ENCODE data around the gene CALCA. TPM values are rescaled to one million over a fixed set of nuclear protein-coding genes. Genes with fewer than 3 reads are reported as not detected.

The CALCA gene
- total and polyA plus RNA-seq, 8 donors: not detected

- intact Hi-C loops (cut with DNase I; ENCODE audit: low total_unique reads): no loop called here
- peaks cover 0 to 7% (median 0%) of the 10 kb centered on the region in 4 donors for H3K9me3 ChIP-seq
- H3K4me3 ChIP-seq: no peak overlapping the region
- no peaks in the 10 kb centered on the region for H3K36me3 ChIP-seq
- no peak overlapping the region for H3K27ac ChIP-seq
- no peak for DNase-seq
- no peaks in the 10 kb centered on the region for H3K4me1 ChIP-seq
- H3K27me3 ChIP-seq: no peaks in the 10 kb centered on the region
- TF ChIP-seq EP300 (IDR thresholded peaks at IDR 0.05) (no peak), POLR2AphosphoS5 (IDR thresholded peaks at IDR 0.05) (no peak), POLR2A (IDR thresholded peaks at IDR 0.05) (no peak), CTCF (IDR thresholded peaks at IDR 0.05) (no peak)
- 51 to 75% (median 61%) methylated on average over 3 of the region's 3 CpGs for WGBS, 5 donors
These were observed 29.4 kb downstream of the CALCA start for GRCh38 chr11:14942745-14943144.

DNA sequence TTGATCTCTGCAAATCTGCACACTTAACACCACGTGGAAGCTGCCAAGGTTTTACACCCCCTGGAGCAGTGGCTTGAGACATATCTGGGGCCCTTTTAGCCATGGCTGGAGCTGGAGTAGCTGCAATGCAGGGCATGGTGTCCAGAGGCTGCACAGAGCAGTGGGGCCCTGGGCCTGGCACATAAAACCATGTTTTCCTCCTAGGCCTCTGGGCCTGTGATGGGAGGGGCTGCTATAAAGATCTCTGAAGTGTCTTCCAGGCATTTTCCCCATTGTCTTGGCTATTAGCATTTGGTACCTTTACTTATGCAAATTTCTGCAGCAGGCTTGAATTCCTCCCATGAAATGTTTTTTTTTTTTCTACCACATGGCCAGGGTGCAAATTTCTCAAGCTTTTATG lies 33.2 kb downstream of the CALCA start:
- no peaks in the 10 kb centered on the region for H3K27me3 ChIP-seq
- DNase-seq: no peak
- H3K27ac ChIP-seq: no peak overlapping the region
- peaks cover 0 to 7% (median 0%) of the 10 kb centered on the region in 4 donors for H3K9me3 ChIP-seq
- TF ChIP-seq CTCF (IDR thresholded peaks at IDR 0.05): no peak
- no peak for TF ChIP-seq POLR2A (IDR thresholded peaks at IDR 0.05)
- no peak for TF ChIP-seq POLR2AphosphoS5 (IDR thresholded peaks at IDR 0.05)
- no peak for TF ChIP-seq EP300 (IDR thresholded peaks at IDR 0.05)
- WGBS, 5 donors: 31 to 60% (median 33%) methylated on average over 1 of the region's 1 CpG
- no peaks in the 10 kb centered on the region for H3K4me1 ChIP-seq
- intact Hi-C loops (cut with DNase I; ENCODE audit: low total_unique reads): no loop called here
- no peaks in the 10 kb centered on the region for H3K36me3 ChIP-seq
- H3K4me3 ChIP-seq: no peak overlapping the region

DNA sequence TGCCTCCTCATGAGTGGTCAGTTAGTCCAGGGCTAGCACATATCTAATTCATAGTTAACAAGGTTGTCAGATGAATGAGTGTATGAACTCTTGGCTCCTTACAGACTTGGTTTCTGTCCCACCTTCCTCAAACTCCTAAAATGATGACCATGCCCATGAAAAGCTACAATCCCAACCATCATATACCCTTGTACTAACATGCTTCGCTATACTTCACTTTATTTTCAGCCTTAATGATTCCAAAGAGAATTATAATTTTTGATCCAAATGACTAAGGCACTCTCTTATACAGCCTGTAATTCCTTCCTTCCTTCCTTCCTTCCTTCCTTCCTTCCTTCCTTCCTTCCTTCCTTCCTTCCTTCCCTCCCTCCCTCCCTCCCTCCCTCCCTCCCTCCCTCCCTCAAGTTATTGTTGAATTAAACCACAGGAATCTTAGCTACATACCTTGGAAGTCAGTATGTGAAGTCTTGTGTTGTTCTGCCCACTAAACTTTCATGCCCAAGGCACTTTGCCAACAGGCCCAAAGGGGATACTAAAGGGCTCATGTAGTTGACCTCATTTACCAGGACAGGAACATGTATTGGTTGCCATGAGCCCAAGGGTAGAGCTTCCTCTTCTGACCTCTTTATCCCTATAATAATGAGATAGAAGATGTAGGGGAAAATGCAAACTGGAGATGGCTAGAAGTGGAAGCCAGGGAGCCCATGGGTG lies 37.4 kb downstream of the CALCA start:
- TF ChIP-seq POLR2A (IDR thresholded peaks at IDR 0.05) (no peak), POLR2AphosphoS5 (IDR thresholded peaks at IDR 0.05) (no peak)
- Histone ChIP-seq H3K9me3 (peaks cover 0 to 7% (median 0%) of the 10 kb centered on the region in 4 donors), H3K4me3 (no peak overlapping the region), H3K4me1 (no peaks in the 10 kb centered on the region), H3K36me3 (no peaks in the 10 kb centered on the region), H3K27ac (no peak overlapping the region), H3K27me3 (no peaks in the 10 kb centered on the region)
- WGBS, 5 donors: 43 to 94% (median 89%) methylated on average over 1 of the region's 1 CpG
- intact Hi-C loops (cut with DNase I; ENCODE audit: low total_unique reads): no loop called here
- no peak for DNase-seq

GRCh38 chr11:14932447-14932846 lies 39.7 kb downstream of the CALCA start:
- H3K36me3 ChIP-seq: no peaks in the 10 kb centered on the region
- intact Hi-C loops (cut with DNase I; ENCODE audit: low total_unique reads): no loop called here
- no peaks in the 10 kb centered on the region for H3K27me3 ChIP-seq
- no peak for DNase-seq
- H3K4me3 ChIP-seq: no peak overlapping the region
- peaks cover 0 to 13% (median 8%) of the 10 kb centered on the region in 4 donors for H3K9me3 ChIP-seq
- no peak for TF ChIP-seq CTCF (IDR thresholded peaks at IDR 0.05)
- no peak for TF ChIP-seq POLR2A (IDR thresholded peaks at IDR 0.05)
- no peak for TF ChIP-seq EP300 (IDR thresholded peaks at IDR 0.05)
- TF ChIP-seq POLR2AphosphoS5 (IDR thresholded peaks at IDR 0.05): no peak
- H3K27ac ChIP-seq: no peak overlapping the region
- H3K4me1 ChIP-seq: no peaks in the 10 kb centered on the region

DNA sequence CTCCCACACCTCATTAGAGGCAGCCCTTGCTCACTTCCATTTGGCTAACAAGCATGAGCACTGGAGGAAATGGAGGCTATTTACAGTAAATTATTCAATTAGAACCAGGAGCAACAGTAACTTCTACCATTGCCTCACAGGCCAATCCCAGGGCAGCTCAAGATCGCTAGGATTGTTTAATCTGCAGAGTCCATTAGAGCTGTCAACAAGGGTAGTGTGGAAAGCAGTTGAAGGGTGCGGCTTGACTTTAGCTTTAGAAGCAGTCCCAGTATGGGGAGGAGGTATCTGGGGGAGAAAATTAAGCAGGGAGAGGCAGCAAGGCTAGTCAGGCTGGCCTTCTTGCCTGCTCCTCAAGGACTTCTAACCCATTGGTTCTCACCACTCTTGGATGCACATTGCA lies 41.8 kb downstream of the CALCA start:
- WGBS, 5 donors: 34 to 55% (median 36%) methylated on average over 2 of the region's 2 CpGs
- Histone ChIP-seq H3K9me3 (peaks cover 0 to 13% (median 9%) of the 10 kb centered on the region in 4 donors), H3K4me3 (no peak overlapping the region), H3K27ac (no peak overlapping the region), H3K36me3 (no peaks in the 10 kb centered on the region), H3K4me1 (no peaks in the 10 kb centered on the region), H3K27me3 (no peaks in the 10 kb centered on the region)
- intact Hi-C loops (cut with DNase I; ENCODE audit: low total_unique reads): no loop called here
- TF ChIP-seq POLR2AphosphoS5 (IDR thresholded peaks at IDR 0.05): no peak
- no peak for TF ChIP-seq POLR2A (IDR thresholded peaks at IDR 0.05)
- TF ChIP-seq CTCF (IDR thresholded peaks at IDR 0.05): no peak
- TF ChIP-seq EP300 (IDR thresholded peaks at IDR 0.05): no peak
- no peak for DNase-seq
